Measurements from ENCODE around the gene SIPA1L3.

The SIPA1L3 gene

DNA sequence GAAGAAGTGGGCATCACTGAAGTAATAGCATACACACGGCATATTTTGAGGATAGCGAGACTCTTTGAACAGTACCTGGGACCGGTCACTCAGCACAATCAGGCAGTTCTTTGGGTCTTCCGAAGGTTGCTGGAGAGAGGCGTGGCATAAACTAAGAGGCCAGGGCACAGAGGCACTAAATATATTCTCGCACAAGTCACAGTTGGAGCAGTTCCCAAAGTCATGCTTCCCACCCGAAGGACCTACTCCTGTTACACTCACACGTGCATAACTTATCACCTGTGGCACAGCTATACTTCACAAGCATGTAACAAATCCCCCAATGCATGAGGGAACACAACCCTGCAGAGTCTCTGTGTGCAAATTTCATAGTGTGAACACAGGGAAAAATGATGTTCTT lies 10.8 kb upstream of the SIPA1L3 start:
- TF ChIP-seq, protein P1, sequence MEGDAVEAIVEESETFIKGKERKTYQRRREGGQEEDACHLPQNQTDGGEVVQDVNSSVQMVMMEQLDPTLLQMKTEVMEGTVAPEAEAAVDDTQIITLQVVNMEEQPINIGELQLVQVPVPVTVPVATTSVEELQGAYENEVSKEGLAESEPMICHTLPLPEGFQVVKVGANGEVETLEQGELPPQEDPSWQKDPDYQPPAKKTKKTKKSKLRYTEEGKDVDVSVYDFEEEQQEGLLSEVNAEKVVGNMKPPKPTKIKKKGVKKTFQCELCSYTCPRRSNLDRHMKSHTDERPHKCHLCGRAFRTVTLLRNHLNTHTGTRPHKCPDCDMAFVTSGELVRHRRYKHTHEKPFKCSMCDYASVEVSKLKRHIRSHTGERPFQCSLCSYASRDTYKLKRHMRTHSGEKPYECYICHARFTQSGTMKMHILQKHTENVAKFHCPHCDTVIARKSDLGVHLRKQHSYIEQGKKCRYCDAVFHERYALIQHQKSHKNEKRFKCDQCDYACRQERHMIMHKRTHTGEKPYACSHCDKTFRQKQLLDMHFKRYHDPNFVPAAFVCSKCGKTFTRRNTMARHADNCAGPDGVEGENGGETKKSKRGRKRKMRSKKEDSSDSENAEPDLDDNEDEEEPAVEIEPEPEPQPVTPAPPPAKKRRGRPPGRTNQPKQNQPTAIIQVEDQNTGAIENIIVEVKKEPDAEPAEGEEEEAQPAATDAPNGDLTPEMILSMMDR (IDR thresholded peaks at IDR 0.05; ENCODE audit: borderline replicate concordance, control extremely low read depth, extremely low read depth, insufficient read depth, missing control alignments) = no peak
- no peak for DNase-seq (ENCODE audit: low spot score)
- in situ Hi-C loops (cut with MboI; ENCODE audit: low sequenced_read_pairs, unreplicated experiment) = loop anchor here (10.0 kb wide), 1 partner anchor 439 kb away; the partner anchor contains the start of gene CATSPERG

DNA sequence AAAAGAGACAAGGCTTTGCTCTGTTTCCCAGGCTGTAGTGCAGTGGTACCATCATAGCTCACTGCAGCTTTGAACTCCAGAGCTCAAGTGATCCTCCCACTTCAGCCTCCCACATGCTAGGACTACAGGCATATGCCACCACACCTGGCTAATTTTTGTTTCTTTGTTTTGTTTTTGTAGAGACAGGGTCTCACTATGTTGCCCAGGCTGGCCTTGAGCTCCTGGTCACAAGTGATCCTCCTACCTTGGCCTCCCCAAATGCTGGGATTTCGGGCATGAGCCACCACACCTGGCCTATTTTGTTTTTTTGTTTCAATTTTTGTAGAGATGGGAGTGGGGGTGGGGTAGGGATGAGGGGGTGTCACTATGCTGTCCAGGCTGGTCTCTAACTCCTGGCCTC lies 7.6 kb upstream of the SIPA1L3 start:
- TF ChIP-seq, protein P1 (IDR thresholded peaks at IDR 0.05; ENCODE audit: borderline replicate concordance, control extremely low read depth, extremely low read depth, insufficient read depth, missing control alignments) = no peak
- in situ Hi-C loops (cut with MboI; ENCODE audit: low sequenced_read_pairs, unreplicated experiment) = loop anchor here (10.0 kb wide), 1 partner anchor 435 kb away; the partner anchor contains the start of gene CATSPERG
- DNase-seq (ENCODE audit: low spot score) = no peak

DNA sequence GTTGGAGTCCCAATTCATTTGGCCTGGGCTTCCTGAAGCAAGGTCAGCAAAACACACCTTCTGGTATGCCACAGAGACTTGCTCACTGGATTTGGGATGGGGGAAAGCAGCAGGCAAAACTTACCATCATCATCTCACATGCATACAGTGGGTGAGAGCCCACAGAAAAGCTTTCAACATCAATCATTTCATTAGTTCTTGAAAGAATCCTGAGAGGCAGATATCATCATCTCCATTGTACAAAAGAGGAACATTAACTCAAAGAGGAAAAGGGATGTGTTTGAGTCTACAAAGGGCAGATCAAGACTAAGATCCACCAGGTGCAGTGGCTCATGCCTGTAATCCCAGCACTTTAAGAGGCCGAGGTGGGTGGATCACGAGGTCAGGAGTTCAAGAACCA lies 7.0 kb upstream of the SIPA1L3 start:
- DNase-seq (ENCODE audit: low spot score) = no peak
- in situ Hi-C loops (cut with MboI; ENCODE audit: low sequenced_read_pairs, unreplicated experiment) = loop anchor here (10.0 kb wide), 2 partner anchors 335 to 435 kb away; partner anchors contain the start of gene CATSPERG
- TF ChIP-seq, protein P1 (IDR thresholded peaks at IDR 0.05; ENCODE audit: borderline replicate concordance, control extremely low read depth, extremely low read depth, insufficient read depth, missing control alignments) = no peak

DNA sequence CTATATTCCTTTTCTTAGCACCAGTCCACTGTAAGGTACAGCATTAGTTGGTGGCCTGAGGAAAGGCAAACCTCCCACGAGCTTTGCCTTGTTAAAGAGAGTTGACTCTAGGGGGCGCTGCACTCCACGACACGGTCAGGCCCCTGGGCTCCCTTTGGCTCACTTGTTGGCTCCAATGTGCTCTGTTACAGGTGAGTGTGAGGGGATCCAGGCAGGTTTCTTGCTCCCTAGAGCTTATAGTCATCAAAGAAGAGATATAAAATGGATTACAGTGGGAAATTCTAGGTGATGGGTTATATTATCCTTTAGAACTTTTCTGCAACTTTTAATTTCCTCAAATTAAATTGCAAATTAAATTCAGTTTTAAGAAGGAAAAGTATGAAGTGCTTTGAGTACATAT lies 4.3 kb upstream of the SIPA1L3 start:
- TF ChIP-seq, protein P1 (IDR thresholded peaks at IDR 0.05; ENCODE audit: borderline replicate concordance, control extremely low read depth, extremely low read depth, insufficient read depth, missing control alignments) = peak; percentile 78
- in situ Hi-C loops (cut with MboI; ENCODE audit: low sequenced_read_pairs, unreplicated experiment) = loop anchor here (10.0 kb wide), 1 partner anchor 332 kb away; no protein-coding TSS in a partner anchor

DNA sequence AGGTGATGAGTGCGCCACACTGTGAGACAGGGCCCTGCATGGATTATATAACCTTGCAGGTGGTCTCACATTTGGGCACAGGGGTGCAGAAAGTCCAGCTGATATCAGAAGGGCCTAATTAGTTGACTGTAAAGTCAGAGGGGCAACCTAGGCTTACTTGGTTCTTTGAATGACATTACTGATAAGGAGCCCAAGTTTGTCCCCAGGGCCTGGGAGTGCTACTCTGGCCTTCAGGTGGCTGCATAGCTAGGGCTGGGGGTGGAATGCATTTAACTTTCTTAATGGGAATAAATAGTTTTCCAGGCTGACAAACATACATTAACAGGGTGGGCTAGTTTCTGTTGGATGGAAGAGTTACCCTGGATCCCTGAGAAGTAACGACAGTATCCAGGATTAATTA lies 3.9 kb upstream of the SIPA1L3 start:
- in situ Hi-C loops (cut with MboI; ENCODE audit: low sequenced_read_pairs, unreplicated experiment) = loop anchor here (10.0 kb wide), 1 partner anchor 332 kb away; no protein-coding TSS in a partner anchor
- TF ChIP-seq, protein P1 (IDR thresholded peaks at IDR 0.05; ENCODE audit: borderline replicate concordance, control extremely low read depth, extremely low read depth, insufficient read depth, missing control alignments) = no peak

More for the DNA sequence above, 4.3 kb upstream of the SIPA1L3 start:
- DNase-seq (ENCODE audit: low spot score) = peak; percentile 80

DNA sequence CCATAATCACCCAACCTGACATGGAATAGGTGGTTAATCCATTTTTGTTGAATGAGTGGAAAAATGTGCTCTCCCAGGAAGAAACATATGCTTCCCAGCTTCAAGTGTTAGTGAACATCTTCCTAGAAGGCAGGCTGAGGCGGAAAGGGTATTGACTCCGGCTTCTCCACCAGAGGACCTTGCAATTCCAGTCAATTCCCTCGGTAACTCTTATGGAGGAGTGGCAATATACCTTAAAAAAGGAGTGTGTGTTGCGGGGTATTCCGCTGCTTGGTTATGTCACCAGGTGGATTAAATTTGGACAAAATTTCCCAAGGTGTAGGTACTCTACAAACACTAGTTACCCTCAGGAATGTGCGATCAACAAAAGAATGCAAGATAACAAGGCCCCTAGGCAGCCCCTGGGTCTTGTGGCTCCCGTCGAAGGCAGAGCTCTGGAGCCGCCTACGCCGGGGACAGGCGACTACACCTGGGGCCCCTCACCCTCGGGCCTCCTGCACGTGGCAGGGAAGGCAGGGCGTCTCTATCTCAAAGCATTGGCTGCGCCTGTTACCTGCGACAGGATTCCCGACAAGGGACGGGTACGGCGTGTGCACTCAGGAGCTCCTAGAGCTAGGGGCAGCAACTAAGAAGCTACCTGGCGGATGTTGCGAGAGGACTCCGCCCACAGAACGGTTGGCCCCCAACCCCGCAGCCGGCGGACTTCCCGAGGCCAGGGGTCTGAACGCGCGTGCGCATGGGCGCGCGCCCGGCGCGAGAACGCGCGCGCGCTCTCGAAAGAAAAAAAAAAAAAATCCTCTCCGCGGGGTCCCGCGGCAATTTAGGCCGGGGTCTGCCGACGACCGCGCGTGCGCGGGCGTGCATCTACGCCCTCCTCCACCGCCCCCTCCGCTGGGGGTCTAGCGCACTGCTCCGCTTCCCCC lies 801 bp upstream of the SIPA1L3 start, which contains the start of gene WDR87:
WDR87 (minus strand) TSS at position 649 of the 923 bp plus-strand sequence. CDS start 8,355 bp downstream, outside the sequence.
- DNase-seq (ENCODE audit: low spot score) = peak; percentile 75
- TF ChIP-seq, protein P1 (IDR thresholded peaks at IDR 0.05; ENCODE audit: borderline replicate concordance, control extremely low read depth, extremely low read depth, insufficient read depth, missing control alignments) = no peak
- in situ Hi-C loops (cut with MboI; ENCODE audit: low sequenced_read_pairs, unreplicated experiment) = loop anchor here (10.0 kb wide), 1 partner anchor 329 kb away; no protein-coding TSS in a partner anchor

More for the DNA sequence above, 3.9 kb upstream of the SIPA1L3 start:
- no peak for DNase-seq (ENCODE audit: low spot score)
